C4-2B (cell line): ENCODE results near the gene WNT5A.

ENCODE experiments used
- ZFX ChIP-seq: fragments of 450-650 bp; IDR thresholded peaks from 2 replicates; pipeline ENCODE4 v1.6.1; 2017
- TF ChIP-seq, protein P1 (sequence below): fragments of 450-650 bp; conservative IDR thresholded peaks from 2 replicates; pipeline ENCODE4 v1.5.1; 2017; ENCODE audit warnings: mild to moderate bottlenecking

DNA sequence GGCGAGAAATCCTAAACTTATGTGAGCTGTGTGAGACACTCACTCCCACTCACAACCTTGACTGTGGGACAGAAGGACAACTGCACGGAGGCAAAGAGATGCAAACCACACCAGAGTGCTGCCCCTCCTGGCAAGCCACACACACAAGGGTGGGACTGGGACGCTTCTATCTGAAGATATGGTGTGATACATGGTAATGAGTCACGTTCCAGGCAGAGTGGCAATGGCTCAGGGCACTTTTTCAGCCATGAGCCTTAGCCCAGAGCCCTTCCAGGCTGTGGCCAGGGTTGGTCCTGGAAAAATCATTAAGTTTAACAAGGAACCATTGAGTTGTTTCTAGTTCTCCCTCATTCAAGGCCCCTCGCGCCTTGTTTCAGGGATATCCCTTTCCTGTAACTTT, 56.1 kb downstream of the WNT5A start:
- TF ChIP-seq, protein P1, sequence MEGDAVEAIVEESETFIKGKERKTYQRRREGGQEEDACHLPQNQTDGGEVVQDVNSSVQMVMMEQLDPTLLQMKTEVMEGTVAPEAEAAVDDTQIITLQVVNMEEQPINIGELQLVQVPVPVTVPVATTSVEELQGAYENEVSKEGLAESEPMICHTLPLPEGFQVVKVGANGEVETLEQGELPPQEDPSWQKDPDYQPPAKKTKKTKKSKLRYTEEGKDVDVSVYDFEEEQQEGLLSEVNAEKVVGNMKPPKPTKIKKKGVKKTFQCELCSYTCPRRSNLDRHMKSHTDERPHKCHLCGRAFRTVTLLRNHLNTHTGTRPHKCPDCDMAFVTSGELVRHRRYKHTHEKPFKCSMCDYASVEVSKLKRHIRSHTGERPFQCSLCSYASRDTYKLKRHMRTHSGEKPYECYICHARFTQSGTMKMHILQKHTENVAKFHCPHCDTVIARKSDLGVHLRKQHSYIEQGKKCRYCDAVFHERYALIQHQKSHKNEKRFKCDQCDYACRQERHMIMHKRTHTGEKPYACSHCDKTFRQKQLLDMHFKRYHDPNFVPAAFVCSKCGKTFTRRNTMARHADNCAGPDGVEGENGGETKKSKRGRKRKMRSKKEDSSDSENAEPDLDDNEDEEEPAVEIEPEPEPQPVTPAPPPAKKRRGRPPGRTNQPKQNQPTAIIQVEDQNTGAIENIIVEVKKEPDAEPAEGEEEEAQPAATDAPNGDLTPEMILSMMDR = no peak
- no peak for TF ChIP-seq ZFX
